ENCODE measurements around the gene ATN1.

DNA sequence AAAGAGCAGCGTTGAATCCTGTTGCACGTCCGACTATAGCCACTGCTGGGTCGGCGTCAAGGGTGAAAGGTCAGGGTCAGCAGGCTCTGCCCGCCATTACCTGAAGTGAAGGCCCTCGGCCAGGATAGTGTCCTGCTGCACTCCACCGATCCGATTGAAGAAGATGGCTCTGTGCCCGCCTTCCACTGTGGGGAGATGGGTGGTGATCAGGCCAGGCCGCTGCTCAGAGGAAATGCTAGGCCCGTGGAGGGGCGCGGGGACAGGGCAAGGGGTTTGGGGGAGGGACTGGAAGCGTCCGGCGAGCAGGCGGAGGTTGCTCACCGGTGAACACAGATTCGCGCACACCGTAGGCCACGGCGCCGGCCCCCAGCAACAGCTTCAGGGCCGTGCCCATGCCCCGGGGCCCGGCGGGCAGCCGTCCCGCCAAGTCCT is 42.4 kb downstream of the ATN1 start:
- TF ChIP-seq, protein P1, sequence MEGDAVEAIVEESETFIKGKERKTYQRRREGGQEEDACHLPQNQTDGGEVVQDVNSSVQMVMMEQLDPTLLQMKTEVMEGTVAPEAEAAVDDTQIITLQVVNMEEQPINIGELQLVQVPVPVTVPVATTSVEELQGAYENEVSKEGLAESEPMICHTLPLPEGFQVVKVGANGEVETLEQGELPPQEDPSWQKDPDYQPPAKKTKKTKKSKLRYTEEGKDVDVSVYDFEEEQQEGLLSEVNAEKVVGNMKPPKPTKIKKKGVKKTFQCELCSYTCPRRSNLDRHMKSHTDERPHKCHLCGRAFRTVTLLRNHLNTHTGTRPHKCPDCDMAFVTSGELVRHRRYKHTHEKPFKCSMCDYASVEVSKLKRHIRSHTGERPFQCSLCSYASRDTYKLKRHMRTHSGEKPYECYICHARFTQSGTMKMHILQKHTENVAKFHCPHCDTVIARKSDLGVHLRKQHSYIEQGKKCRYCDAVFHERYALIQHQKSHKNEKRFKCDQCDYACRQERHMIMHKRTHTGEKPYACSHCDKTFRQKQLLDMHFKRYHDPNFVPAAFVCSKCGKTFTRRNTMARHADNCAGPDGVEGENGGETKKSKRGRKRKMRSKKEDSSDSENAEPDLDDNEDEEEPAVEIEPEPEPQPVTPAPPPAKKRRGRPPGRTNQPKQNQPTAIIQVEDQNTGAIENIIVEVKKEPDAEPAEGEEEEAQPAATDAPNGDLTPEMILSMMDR (IDR thresholded peaks at IDR 0.05): no peak
- no peak for TF ChIP-seq POLR2A (IDR thresholded peaks at IDR 0.05)

Measured in heart left ventricle (tissue), 13 donors.